Endothelial cell of umbilical vein (primary cell): ENCODE results near the gene G6PC2. TPM values are rescaled to one million over a fixed set of nuclear protein-coding genes. Genes with fewer than 3 reads are reported as not detected.

Experiments used
- BruUV-seq: library from RNA; stranded (reverse); fragments of 400-500 nt; replicated peaks from 2 replicates; lab custom pipeline; 2021; lab: Mats Ljungman, UMichigan
- CTCF ChIA-PET: fragments of 300-600, 350-600 bp; sonication (Branson Sonifier 250); formaldehyde crosslinking; loops from one replicate; lab custom pipeline; 2021; ENCODE audit warnings: antibody characterized with exemption, inconsistent platforms; lab: Charles Lee
- POLR2A ChIA-PET: fragments of 300-600, 350-600 bp; sonication (Branson Sonifier 250); formaldehyde crosslinking; loops from one replicate; lab custom pipeline; 2021; ENCODE audit warnings: antibody characterized with exemption, inconsistent platforms; lab: Charles Lee
- DNase-seq: peaks from one replicate; pipeline ENCODE4 v3.0.0-alpha.2; 2011; ENCODE audit warnings: low read depth, low spot score
- FAIRE-seq: peaks from 2 replicates; lab custom pipeline; 2011; peaks lifted over from hg19 to GRCh38; lab: Jason Lieb, UNC
- H2AFZ ChIP-seq: 2 replicates; pipeline ENCODE4 v1.6.0; 2012; ENCODE audit warnings: low read depth, low read length, control low read depth, inconsistent platforms
- H3K27ac ChIP-seq: 2 replicates; pipeline ENCODE4 v1.5.1; 2011; ENCODE audit warnings: low read depth, mild to moderate bottlenecking, control low read depth, low read length, moderate library complexity; ENCODE audit not compliant: insufficient read depth
- H3K27me3 ChIP-seq, 2 experiments: 2 replicates each; pipeline versions ENCODE4 v1.6.0 to v1.6.1; 2011; ENCODE audit warnings: low read length in 2 of 2, mixed read lengths in 1 of 2; ENCODE audit not compliant: control insufficient read depth in 2 of 2, insufficient read depth in 2 of 2
- H3K36me3 ChIP-seq, 2 experiments: 2 replicates in 1 of 2; 3 replicates in 1 of 2; pipeline ENCODE4 v1.5.1; 2011; ENCODE audit warnings: low read length in 2 of 2, mild to moderate bottlenecking in 1 of 2, moderate library complexity in 1 of 2; ENCODE audit not compliant: control insufficient read depth in 2 of 2, insufficient read depth in 2 of 2; ENCODE audit errors: extremely low read depth in 1 of 2
- H3K4me1 ChIP-seq: 3 replicates; pipeline ENCODE4 v1.5.1; 2011; ENCODE audit warnings: mild to moderate bottlenecking, low read length; ENCODE audit not compliant: control insufficient read depth, insufficient read depth; ENCODE audit errors: extremely low read depth
- H3K4me2 ChIP-seq: 2 replicates; pipeline ENCODE4 v1.6.1; 2011; ENCODE audit warnings: low read length, control low read depth, mixed read lengths; ENCODE audit not compliant: insufficient read depth
- H3K4me3 ChIP-seq, 3 experiments: fragments of 200-600 bp in 1 of 3; sonication (generic), shearing (Covaris generic) in 1 of 3; replicated peaks in 1 of 3; 2 replicates each; pipeline ENCODE4 v1.5.1; 2011 to 2016; ENCODE audit warnings: control low read depth in 3 of 3, low read length in 3 of 3, mild to moderate bottlenecking in 2 of 3, inconsistent platforms in 1 of 3, low read depth in 1 of 3, moderate library complexity in 1 of 3; ENCODE audit not compliant: insufficient read depth in 1 of 3
- H3K79me2 ChIP-seq: 2 replicates; pipeline ENCODE4 v1.6.0; 2012; ENCODE audit warnings: low read length, inconsistent platforms; ENCODE audit not compliant: control insufficient read depth, insufficient read depth
- H3K9ac ChIP-seq: replicated peaks from 2 replicates; pipeline ENCODE3; 2011; ENCODE audit warnings: low read length, control low read depth; ENCODE audit not compliant: insufficient read depth; ENCODE audit errors: extremely low read depth
- H3K9me1 ChIP-seq: replicated peaks from 3 replicates; pipeline ENCODE4 v1.6.0; 2011; ENCODE audit warnings: mild to moderate bottlenecking, low read length; ENCODE audit not compliant: control insufficient read depth, insufficient read depth; ENCODE audit errors: extremely low read depth
- H3K9me3 ChIP-seq: replicated peaks from 2 replicates; pipeline ENCODE4 v1.5.1; 2012; ENCODE audit warnings: low read length, inconsistent platforms; ENCODE audit not compliant: control insufficient read depth, insufficient read depth
- H4K20me1 ChIP-seq: replicated peaks from 2 replicates; pipeline ENCODE3; 2011; ENCODE audit warnings: mild to moderate bottlenecking, low read length; ENCODE audit not compliant: control insufficient read depth, insufficient read depth; ENCODE audit errors: extremely low read depth
- EZH2 ChIP-seq: IDR thresholded peaks from 2 replicates; pipeline ENCODE4 v1.6.1; 2012; ENCODE audit warnings: borderline replicate concordance, low read depth, mild to moderate bottlenecking, moderate library complexity, low read length, inconsistent platforms; ENCODE audit not compliant: severe bottlenecking
- FOS ChIP-seq: IDR thresholded peaks from 2 replicates; pipeline ENCODE4 v1.6.1; 2011; ENCODE audit warnings: mild to moderate bottlenecking, low read length, moderate library complexity, borderline replicate concordance; ENCODE audit not compliant: insufficient read depth
- GATA2 ChIP-seq: IDR thresholded peaks from 2 replicates; pipeline ENCODE4 v1.7.0; 2011; ENCODE audit warnings: low read depth, mild to moderate bottlenecking, moderate library complexity, mixed read lengths, low read length; ENCODE audit not compliant: insufficient read length, insufficient read depth
- JUN ChIP-seq: IDR thresholded peaks from 2 replicates; pipeline ENCODE4 v1.6.1; 2011; ENCODE audit warnings: borderline replicate concordance, low read depth; ENCODE audit not compliant: insufficient read length, insufficient read depth
- MYC ChIP-seq: IDR thresholded peaks from one replicate; pipeline ENCODE4 v1.6.1; 2011; ENCODE audit warnings: mild to moderate bottlenecking, low read depth, low read length
- POLR2A ChIP-seq: IDR thresholded peaks from 2 replicates; pipeline ENCODE4 v1.6.1; 2012; ENCODE audit warnings: low read depth, mild to moderate bottlenecking, control low read depth, low read length
- POLR2AphosphoS5 ChIP-seq: IDR thresholded peaks from 2 replicates; pipeline ENCODE4 v1.6.1; 2012; ENCODE audit warnings: low read depth, mild to moderate bottlenecking, control low read depth, low read length, moderate library complexity; ENCODE audit not compliant: insufficient read depth
- dilution Hi-C: fragments of 300-500 bp; cut with MboI; formaldehyde crosslinking; loops from one replicate; pipeline ENCODE4 v1.15.0; 2019; ENCODE audit warnings: low sequenced_read_pairs; ENCODE audit not compliant: extremely low pct_ligation_motif_present
- intact Hi-C: fragments of 100-400 bp; cut with micrococcal nuclease; formaldehyde crosslinking; loops from one replicate; pipeline ENCODE4 v1.10.0; 2022
- polyA plus RNA-seq, 4 experiments: library from polyadenylated mRNA; depleted of rRNA in 3 of 4; stranded (reverse) in 3 of 4; unstranded in 1 of 4; fragments of >200 nt; gene quantifications; 2 replicates each; pipeline versions ENCODE4 v1.2.1 to v1.2.3, GENCODE V29; 2011 to 2012; ENCODE audit warnings: missing spikeins in 1 of 4
- total RNA-seq: library from RNA; stranded (reverse); gene quantifications from 2 replicates; pipeline ENCODE4 v1.2.3, GENCODE V29; 2021
- TF ChIP-seq, protein P1 (sequence below), 2 donors: IDR thresholded peaks; 1 replicate in 1 of 2; 2 replicates in 1 of 2; pipeline ENCODE4 v1.5.1; 2011; ENCODE audit warnings: low read length in 2 of 2, mild to moderate bottlenecking in 2 of 2, moderate library complexity in 2 of 2, control low read depth in 1 of 2, inconsistent platforms in 1 of 2, low read depth in 1 of 2; ENCODE audit not compliant: insufficient read depth in 1 of 2; ENCODE audit errors: extremely low read depth in 1 of 2
- TF ChIP-seq, protein P2 (sequence below): IDR thresholded peaks from 2 replicates; pipeline ENCODE4 v1.6.1; 2011; ENCODE audit not compliant: insufficient read depth, insufficient read length

The G6PC2 gene
- total and polyA plus RNA-seq, 2 donors (not counting 3 experiments of a cell fraction or from before 2014, with no cell fraction given), result not detected

DNA sequence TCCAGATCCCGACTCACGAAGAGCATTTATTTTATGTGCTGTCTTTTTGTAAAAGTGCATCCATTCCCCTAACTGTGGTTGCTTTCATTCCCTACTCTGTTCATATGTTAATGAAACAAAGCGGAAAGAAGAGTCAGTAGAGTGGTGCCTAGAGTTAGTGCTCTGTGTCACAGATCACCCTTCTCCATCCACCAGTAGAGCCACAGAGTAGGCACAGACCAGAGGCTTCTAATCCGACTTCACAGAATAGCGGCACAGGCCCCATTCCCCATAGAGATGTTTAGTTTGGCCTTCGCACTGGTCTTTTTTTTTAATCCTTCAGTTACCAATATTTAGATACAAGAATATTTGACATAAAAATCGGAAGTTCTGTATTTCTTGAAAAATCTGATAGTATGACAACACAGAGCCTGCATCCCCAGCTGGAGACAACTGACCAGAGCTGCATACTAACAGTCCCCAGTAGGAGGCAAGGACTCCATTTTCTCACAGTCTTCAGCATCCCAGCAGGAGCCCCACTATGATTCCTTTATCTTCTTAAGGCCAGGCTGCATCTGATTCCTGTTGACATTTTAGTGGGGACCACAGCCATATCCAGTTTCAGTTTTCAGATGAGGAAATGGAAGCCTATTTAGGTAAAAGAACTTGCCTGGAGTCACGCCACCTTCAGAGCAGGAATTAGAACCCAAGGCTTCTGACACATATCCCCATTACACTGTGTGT, 7.0 kb downstream of the G6PC2 start:
- TF ChIP-seq POLR2AphosphoS5, result no peak
- no peak for TF ChIP-seq GATA2
- TF ChIP-seq FOS, result no peak
- TF ChIP-seq POLR2A, result no peak
- TF ChIP-seq, protein P1, sequence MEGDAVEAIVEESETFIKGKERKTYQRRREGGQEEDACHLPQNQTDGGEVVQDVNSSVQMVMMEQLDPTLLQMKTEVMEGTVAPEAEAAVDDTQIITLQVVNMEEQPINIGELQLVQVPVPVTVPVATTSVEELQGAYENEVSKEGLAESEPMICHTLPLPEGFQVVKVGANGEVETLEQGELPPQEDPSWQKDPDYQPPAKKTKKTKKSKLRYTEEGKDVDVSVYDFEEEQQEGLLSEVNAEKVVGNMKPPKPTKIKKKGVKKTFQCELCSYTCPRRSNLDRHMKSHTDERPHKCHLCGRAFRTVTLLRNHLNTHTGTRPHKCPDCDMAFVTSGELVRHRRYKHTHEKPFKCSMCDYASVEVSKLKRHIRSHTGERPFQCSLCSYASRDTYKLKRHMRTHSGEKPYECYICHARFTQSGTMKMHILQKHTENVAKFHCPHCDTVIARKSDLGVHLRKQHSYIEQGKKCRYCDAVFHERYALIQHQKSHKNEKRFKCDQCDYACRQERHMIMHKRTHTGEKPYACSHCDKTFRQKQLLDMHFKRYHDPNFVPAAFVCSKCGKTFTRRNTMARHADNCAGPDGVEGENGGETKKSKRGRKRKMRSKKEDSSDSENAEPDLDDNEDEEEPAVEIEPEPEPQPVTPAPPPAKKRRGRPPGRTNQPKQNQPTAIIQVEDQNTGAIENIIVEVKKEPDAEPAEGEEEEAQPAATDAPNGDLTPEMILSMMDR (IDR thresholded peaks at IDR 0.05; ENCODE audit: extremely low read depth in 1 of 2, insufficient read depth in 1 of 2, low read depth in 1 of 2, low read length in 2 of 2), result no peak
- TF ChIP-seq MYC, result no peak
- TF ChIP-seq JUN, result no peak
- TF ChIP-seq EZH2, result no peak
- TF ChIP-seq, protein P2, sequence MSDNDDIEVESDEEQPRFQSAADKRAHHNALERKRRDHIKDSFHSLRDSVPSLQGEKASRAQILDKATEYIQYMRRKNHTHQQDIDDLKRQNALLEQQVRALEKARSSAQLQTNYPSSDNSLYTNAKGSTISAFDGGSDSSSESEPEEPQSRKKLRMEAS, result no peak
- H3K4me3 ChIP-seq, result no peak overlapping the region
- H4K20me1 ChIP-seq, result no peaks in the 10 kb centered on the region
- no peak overlapping the region for H3K27ac ChIP-seq
- H2AFZ ChIP-seq, result no peak overlapping the region
- CTCF ChIA-PET, result interaction anchor here (1.0 to 1.5 kb wide), 2 partner anchors 12 to 13 kb away, joined by 3 to 5 read pairs; no protein-coding TSS in a partner anchor
- FAIRE-seq (no peak), DNase-seq (no peak)
- H3K9ac ChIP-seq, result no peak overlapping the region
- no peaks in the 10 kb centered on the region for H3K36me3 ChIP-seq
- dilution Hi-C loops, result no loop called here
- intact Hi-C loops, result loop anchor here (1.0 kb wide), 1 partner anchor 9 kb away; no protein-coding TSS in a partner anchor
- H3K4me2 ChIP-seq, result no peak overlapping the region
- POLR2A ChIA-PET, result no interaction called here
- H3K9me1 ChIP-seq, result no peaks in the 10 kb centered on the region
- H3K79me2 ChIP-seq, result no peaks in the 10 kb centered on the region
- no peaks in the 10 kb centered on the region for H3K4me1 ChIP-seq
- H3K27me3 ChIP-seq, result peaks cover 21 to 31% of the 10 kb centered on the region in 2 experiments
- H3K9me3 ChIP-seq, result no peaks in the 10 kb centered on the region
- no TSS peak for BruUV-seq
